Skin epidermis (tissue), 12 donors: ENCODE measurements around the gene LRGUK.
"Not testable (repeated sequence)": the region's sequence is repeated elsewhere in the genome, so short reads cannot be mapped to it uniquely, and the experiment has no call there.

ENCODE experiments used
- H3K27ac ChIP-seq, 21 experiments: fragments of 200-600 bp; sonication (generic) in 11 of 21; one replicate each; pipeline ENCODE4 v1.5.0; 2020; ENCODE audit warnings: mild to moderate bottlenecking in 3 of 21, inconsistent platforms in 2 of 21, moderate library complexity in 2 of 21
- H3K4me3 ChIP-seq, 7 experiments: fragments of 200-600 bp; sonication (generic) in 2 of 7; one replicate each; pipeline ENCODE4 v1.5.0; 2020; ENCODE audit warnings: inconsistent platforms in 2 of 7, mild to moderate bottlenecking in 2 of 7, moderate library complexity in 1 of 7

LRGUK gene, protein sequence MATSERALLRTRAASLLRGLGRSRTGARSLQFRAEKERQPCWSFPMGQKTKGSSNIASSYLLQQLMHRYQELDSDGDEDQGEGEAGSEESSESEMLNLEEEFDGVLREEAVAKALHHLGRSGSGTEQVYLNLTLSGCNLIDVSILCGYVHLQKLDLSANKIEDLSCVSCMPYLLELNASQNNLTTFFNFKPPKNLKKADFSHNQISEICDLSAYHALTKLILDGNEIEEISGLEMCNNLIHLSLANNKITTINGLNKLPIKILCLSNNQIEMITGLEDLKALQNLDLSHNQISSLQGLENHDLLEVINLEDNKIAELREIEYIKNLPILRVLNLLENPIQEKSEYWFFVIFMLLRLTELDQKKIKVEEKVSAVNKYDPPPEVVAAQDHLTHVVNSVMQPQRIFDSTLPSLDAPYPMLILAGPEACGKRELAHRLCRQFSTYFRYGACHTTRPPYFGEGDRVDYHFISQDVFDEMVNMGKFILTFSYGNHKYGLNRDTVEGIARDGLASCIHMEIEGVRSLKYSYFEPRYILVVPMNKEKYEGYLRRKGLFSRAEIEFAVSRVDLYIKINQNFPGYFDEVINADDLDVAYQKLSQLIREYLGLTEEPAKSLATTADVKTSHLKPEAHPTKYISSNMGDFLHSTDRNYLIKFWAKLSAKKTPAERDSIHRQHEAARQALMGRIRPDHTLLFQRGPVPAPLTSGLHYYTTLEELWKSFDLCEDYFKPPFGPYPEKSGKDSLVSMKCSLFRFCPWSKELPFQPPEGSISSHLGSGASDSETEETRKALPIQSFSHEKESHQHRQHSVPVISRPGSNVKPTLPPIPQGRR

DNA sequence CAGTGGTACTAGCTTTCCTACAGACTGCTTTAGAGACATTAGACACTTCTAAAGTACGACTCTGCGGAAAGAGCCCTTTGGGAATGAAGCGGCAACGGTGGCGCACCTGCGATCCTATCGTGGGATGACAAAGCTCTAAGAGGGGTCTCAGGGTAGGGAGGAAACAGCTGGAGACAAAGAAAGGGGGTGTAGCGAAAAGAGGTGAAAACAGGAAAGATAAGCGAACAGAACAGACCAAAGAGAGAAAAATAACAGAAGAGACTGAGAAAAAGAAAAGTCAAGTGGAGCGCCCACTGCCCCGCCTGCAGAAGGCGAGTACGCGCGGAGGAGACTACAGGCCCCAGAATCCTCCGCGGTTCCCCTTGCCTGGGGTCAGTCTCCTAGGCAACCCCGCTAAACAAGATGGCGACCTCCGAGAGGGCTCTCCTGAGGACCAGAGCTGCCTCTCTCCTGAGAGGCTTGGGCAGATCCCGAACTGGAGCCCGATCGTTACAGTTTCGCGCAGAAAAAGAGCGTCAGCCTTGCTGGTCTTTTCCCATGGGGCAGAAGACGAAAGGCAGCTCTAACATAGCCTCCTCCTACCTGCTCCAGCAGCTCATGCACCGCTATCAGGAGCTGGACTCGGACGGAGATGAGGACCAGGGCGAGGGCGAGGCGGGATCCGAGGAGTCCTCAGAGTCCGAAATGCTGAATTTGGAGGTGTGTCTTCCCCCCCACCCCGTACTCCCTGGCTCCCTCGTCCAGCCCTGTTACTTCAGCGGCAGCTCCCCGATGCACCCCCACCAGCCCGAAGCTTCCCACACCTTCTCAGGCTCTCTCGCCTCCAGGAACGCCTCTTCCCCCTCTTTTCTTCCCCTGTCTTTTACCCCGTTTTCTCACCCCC lies at the start of gene LRGUK:
Gene LRGUK (plus strand): TSS at position 375 of the 883 bp plus-strand sequence. CDS start 28 bp downstream, at position 403.
- Histone ChIP-seq H3K27ac (peak within 1 kb of the TSS in 1 of 21 experiments; percentile 18), H3K4me3 (peak within 1 kb of the TSS; percentile 34 to 71 (median 60))

DNA sequence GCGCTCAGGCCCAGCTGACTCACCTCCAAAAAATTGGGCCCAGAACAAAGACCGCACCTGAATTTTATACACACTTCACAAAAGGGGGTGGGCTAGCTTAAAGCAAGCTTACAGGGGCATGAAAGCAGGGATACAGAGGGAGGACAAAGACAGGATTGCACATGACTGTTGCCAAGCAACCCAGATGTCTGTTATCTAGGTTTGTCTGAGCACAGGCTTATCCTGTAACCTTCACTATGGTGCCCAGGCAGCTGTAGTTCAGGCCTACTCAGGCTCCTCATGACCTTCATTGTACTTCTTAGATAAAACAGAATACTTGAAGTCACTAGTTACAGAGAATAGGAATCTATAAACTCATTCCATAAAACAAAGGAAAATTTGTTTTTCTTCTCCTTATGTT lies 49.6 kb upstream of the LRGUK start:
- H3K4me3 ChIP-seq, H3K27ac ChIP-seq: not testable (repeated sequence)

DNA sequence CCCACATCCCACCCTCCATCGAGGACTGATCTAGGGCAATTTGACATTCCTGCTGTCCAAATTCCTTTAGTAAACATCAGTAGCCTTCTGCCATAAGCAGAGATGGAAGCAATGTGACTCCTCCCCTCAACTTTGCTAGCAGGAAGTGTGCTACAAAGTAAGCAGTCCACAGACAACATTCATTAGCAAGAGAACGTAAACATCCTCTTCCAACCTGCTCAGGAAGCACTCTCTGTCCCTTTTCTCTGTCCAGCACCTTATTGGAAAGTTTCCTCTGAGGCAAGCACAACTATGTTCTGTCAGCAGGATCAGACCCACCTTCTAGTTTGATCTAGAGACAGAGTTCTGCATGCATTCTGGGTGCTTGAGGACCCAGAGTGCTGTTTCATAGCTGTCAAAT lies 48.1 kb upstream of the LRGUK start:
- Histone ChIP-seq H3K4me3 (no peak overlapping the region), H3K27ac (no peak overlapping the region)

DNA sequence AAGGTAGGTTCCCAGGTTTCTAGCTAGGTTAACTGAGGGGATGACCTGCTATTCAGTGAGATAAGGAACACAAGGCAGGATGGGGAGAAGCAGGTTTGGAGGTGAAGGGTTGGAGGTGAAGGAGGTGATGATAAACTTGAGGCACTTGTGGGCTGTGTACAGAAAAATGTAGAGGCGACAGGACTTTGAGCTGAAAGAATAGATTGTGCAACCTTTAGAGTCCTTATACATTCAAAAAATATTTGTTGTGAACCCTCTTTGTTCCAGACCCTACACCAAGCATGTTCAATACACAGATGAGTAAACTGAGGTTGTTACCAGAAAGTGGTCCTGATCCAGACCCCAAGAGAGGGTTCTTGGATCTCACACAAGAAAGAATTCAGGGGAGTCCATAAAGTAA lies 45.4 kb upstream of the LRGUK start:
- Histone ChIP-seq H3K27ac (no peak overlapping the region), H3K4me3 (no peak overlapping the region)

DNA sequence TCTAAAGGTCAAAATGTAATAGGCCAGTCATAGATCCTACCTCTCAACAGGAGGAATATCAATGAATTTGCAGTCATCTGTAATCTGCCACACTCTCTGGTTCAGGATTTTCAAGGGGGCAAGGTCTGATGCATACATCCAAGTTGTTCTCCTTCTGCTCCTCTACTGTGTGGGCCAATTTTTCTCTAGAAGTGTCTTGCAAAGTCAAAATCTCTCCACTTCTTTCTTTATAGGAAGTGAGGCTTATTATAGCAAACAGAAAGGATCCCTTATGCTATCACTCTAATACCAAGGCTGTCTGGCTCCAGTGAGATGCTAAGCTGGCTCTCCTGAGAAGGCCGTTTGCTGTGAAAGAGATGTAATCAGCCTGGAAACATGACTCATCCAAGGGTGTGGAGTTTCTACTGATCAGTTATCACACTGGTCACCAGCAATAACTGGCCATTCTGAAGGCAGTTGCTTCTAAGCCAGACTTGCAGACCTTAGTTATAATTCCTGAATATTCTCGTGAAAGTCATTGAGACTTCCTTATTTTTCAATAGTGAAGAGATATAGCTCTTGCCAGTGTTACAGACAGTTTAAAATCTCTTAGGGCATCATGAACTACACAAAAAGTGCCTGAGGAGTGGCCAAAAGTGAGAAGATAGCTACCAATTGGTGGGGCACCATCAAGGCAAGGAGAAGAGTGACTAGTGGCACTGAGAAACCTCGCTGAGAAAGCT lies 43.2 kb upstream of the LRGUK start:
- peak overlapping the region in 1 of 21 experiments; percentile 39 for H3K27ac ChIP-seq
- no peak overlapping the region for H3K4me3 ChIP-seq

DNA sequence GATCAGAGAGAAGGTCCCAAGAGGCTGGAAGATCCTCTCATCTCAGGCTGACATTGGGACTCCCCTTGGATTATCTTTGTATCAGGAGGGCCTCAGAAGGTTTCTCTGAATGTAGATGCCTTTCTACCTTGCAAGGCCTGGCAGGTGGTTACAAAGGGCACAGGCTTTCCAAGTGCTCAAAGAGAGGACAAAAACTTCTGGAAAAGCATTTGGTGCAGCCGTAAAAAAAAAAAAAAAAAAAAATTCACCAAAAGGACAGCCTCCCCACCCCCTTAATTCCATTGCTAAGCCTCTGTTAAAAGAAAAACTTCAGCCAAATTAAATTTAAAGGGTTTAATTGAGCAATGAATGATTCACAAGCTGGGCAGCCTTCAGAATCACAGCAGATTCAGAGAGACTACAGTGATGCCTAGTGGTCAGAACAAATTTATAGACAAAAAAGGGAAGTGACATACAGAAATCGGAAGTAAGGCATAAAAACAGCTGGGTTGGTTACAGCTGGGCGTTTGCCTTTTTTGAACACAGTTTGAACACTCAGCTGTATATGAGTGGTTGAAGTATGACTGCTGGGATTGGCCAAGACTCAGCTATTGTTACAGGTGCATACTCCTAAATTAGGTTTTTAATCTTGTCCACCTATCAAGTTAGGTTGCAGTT lies 42.5 kb upstream of the LRGUK start:
- Histone ChIP-seq H3K4me3 (no peak overlapping the region), H3K27ac (peak overlapping the region in 1 of 21 experiments; percentile 39)

DNA sequence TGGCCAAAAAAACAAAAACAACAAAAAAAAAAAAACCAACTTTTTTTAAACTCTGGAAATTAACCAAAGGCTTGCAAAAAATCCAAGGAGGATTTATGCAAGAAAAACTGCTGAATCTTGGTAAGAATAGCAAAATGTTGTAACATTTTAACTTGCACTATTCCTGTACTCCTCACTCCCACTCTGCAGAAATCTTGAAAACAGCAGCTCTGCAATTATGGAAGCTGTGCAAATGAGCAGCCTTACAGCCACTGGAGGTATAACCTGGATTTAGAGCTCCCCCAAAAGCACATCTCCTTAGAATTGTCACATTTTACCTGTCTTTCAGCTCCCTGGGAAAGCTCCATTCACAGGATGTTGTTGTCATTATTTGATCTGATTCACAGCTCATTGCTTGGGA lies 41.8 kb upstream of the LRGUK start:
- Histone ChIP-seq H3K4me3 (no peak overlapping the region), H3K27ac (no peak overlapping the region)

DNA sequence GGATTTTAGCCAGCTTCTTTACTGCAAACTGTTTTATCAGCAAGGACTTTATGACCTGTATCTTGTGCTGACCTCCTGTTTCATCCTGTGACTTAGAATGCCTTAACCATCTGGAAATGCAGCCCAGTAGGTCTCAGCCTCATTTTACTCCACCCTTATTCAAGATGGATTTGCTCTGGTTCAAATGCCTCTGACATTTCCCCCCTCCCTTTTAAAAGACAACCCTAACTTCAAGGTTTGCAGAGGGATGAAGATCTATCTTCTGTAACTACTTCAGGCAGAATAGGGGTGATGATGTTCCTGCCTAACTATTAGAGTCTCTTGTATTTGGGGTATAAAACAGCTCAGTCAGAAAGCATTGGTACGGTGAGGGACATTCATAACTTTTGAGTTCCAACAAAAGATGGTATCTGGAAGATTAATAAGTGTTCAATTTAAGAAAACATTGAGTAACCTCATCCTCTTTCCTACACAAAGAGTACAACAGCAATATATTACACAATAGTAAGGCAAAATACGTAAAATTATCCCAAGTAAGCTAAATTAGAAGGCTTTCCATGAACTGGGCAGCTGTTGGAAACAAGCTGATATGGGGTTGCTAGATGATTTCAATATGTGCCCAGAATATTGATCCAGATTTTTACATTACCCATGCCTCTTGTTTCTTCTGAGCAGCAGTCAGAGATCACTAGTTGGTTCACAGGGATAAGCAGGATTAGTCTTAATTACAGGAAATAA lies 40.0 kb upstream of the LRGUK start:
- H3K4me3 ChIP-seq = no peak overlapping the region
- H3K27ac ChIP-seq = no peak overlapping the region

DNA sequence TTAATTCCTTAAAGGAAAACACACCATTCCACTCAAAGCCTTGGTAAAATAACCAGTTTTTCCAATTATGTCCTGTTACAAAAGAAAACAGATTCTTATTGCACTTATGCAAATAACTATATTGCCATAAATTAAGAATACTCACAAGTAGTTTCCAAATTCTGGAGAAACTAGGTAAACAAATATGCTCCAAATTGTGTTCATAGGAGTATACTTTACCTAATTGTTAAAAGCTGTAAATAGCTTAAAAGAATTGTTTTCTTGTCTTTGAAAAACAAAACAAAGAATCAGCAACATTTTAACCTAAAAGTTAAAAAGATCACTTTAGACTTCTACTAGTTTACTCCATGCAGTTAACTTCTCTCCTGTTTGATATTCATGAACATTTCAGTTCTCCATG lies 38.9 kb upstream of the LRGUK start:
- H3K27ac ChIP-seq = no peak overlapping the region
- no peak overlapping the region for H3K4me3 ChIP-seq

DNA sequence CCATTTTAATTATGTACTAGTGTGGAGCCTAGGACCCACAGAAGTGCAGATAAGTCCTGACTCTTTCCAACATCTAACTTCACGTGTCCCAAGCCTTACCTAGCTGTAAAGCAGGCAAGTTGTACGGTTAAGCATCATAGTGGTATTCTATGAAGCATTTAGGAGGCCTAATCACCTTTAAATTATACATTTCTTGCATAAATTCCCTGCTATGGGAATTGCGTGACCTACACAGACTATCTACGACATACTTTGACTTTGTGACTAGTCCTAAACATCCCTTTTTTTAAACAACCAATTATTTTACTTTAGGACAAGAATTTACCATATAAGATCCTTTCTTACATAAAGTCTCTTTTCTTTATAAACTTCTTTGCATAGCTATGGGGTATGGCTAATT lies 37.7 kb upstream of the LRGUK start:
- Histone ChIP-seq H3K4me3 (no peak overlapping the region), H3K27ac (no peak overlapping the region)

DNA sequence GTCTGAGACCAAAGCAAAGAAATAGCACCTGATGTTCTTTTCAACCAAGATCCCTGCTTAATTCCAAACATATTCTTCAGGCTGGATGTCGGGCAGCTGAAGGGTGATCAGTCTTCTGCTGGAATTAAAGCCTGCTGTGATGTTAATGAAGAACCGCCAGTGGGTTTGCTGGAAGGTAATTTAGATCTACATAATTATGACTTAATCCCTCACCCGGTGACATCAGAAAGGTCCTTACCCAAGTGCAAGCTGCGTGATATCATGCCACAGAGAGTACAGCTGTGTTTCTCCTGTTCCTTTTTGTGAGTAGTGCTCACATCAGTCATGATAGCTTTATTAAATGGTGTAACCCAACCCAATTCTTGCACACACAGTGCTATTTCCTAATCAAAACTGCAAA lies 29.1 kb upstream of the LRGUK start:
- H3K4me3 ChIP-seq = no peak overlapping the region
- no peak overlapping the region for H3K27ac ChIP-seq

DNA sequence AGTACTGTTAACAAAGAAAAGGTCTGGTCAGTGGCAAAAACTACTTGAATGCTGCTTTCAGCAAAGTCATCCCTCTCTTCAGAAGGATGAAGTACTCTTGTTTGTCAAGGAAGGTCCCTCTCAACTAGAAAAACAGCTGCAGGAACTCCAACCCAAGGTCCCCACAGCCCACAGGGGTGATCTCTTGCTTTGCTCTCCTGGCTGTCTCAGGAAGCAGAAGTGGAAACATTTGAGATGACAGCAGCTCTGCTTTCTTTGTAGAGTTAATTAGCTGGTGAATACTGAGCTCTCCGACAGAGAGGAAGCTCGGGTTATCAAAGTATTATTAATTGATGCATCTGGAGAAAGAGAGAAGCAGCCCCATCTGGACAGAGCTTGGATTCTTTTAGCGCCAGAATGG lies 25.4 kb upstream of the LRGUK start:
- Histone ChIP-seq H3K4me3 (no peak overlapping the region), H3K27ac (no peak overlapping the region)

DNA sequence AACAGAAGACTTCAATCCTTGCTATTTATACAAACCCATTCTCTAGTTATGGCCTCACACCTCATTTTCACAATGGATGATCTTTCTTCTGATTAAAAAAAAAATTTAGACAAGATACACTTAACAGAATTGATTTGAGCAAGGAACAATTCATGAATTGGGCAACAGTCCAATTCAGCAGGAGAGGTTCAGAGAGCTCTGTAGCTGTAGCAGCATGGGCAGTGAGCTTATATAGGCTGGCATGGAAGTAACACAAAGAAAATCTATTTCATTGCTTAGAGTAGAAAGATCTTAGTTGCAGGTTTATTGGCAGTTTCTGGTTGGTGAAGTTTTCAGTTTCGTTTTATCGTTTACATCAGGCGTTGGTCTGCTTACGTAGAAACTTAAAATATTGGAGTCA lies 23.0 kb upstream of the LRGUK start:
- Histone ChIP-seq H3K27ac (no peak overlapping the region), H3K4me3 (no peak overlapping the region)

DNA sequence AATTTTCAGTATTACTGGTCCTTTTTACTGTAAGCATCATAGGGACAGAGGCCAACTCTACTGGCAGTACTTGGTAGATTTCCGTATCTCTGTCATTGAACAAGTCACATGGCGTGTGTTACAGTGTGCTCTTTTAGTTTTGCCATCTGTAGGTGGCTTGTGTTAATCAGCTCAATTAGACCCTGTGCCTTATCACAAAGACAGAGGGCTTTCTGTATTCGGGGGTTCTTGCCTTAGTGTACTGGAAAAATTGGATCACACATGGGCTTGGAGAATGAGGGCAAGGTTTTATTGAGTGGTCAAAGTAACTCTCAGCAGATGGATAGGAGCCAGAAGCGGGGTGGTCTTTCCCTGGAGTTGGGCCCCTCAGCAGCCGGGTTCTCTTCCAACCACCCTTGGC lies 21.3 kb upstream of the LRGUK start:
- no peak overlapping the region for H3K27ac ChIP-seq
- no peak overlapping the region for H3K4me3 ChIP-seq

DNA sequence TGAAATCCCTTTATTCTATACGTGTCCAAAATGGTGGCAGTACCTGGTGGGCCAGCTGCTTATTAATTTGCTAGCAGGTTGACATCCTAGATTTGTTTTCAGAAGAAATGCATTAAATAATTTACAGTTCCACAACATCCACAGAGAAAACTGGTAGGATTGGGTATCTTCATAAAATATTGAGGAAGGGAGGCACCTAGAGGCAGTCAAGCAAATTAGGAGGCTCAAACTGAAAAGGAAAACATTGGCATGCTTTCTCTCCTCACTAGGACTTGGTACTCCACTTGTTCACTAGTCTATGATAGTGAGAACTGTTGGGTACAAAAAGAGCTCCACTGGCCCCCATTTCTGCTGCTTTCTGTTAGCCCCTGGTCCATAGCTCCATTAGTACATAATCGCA lies 18.3 kb upstream of the LRGUK start:
- no peak overlapping the region for H3K4me3 ChIP-seq
- no peak overlapping the region for H3K27ac ChIP-seq

DNA sequence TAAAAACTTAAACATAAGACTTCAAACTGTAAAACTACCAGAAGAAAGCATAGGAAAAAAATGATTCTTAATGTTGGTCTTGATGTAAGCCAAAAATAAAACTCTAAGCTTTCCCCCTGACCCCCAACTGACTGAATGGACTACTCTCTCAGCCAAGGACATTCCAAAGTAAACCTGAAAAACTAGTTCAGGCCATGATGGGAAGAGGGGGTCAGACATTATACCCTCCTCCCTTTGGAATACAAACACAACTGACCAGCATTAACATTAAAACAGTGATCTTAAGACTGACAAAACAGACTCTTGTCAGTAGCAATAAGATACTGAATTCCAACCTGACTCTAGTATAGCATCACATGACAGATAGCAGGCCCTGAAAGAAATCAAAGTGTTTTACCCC lies 13.5 kb upstream of the LRGUK start:
- H3K27ac ChIP-seq = no peak overlapping the region
- H3K4me3 ChIP-seq = no peak overlapping the region

DNA sequence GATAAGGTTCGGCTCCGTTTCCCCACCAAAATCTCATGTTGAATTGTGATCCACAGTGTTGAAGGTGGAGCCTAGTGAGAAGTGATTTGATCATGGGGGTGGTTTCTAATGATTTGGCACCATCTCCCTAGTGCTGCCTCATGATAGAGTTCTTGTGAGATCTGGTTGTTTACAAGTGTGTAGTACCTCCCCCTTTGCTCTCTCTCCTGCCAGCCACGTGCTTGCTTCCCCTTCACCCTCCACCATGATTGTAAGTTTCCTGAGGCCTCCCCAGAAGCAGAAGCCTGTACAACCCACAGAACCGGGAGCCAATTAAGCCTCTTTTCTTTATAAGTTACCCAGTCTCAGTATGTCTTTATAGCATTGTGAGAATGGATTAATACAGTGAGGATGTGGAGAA lies 12.1 kb upstream of the LRGUK start:
- Histone ChIP-seq H3K27ac (no peak overlapping the region), H3K4me3 (no peak overlapping the region)

DNA sequence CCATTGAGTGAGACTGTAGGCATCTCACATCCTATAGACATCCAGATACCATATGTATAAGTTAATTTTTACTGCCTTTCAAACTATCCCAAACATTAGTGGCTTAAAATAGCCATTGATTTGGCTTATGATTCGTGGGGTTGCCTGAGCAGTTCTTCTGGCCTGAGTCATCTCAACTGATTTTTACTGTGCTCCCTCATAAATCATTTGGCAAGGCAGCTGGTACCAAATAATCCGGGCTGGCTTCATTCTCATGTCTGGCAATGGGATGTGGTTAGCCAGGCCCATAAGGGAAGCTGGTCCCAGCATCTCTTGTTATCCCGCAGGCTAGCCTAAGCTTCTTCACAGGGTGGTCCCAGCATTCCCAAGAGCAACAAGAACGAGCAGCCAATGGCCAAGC lies 6.7 kb upstream of the LRGUK start:
- Histone ChIP-seq H3K27ac (no peak overlapping the region), H3K4me3 (no peak overlapping the region)
